Left lung (tissue), 14 donors: ENCODE data around the gene TMIE. TPM values are rescaled to one million over a fixed set of nuclear protein-coding genes. Genes with fewer than 3 reads are reported as not detected.

Source experiments
- ATAC-seq: fragments of 200-7000 bp; cut with Tn5 transposase; one replicate; pipeline ENCODE4 v1.9.1; 2020; ENCODE audit warnings: moderate library complexity
- DNase-seq, 4 donors: peaks; one replicate each; pipeline ENCODE4 v3.0.0-alpha.2; 2013 to 2020
- H3K27ac ChIP-seq, 2 donors: fragments of 200-600 bp; sonication (generic) in 1 of 2; one replicate each; pipeline versions ENCODE4 v1.5.0 to v1.8.0; 2020 to 2021
- H3K27me3 ChIP-seq, 2 donors: fragments of 200-600 bp; sonication (generic) in 1 of 2; one replicate each; pipeline versions ENCODE4 v1.5.0 to v1.8.0; 2020 to 2021
- H3K36me3 ChIP-seq, 2 donors: fragments of 200-600 bp; sonication (generic) in 1 of 2; one replicate each; pipeline versions ENCODE4 v1.5.0 to v1.8.0; 2020 to 2021
- H3K4me1 ChIP-seq, 2 donors: fragments of 200-600 bp; one replicate each; pipeline ENCODE4 v1.8.0; 2021
- H3K4me3 ChIP-seq, 2 donors: fragments of 200-600 bp; sonication (generic) in 1 of 2; one replicate each; pipeline versions ENCODE4 v1.5.0 to v1.8.0; 2020 to 2021; ENCODE audit warnings: mild to moderate bottlenecking in 1 of 2
- H3K9me3 ChIP-seq, 2 donors: fragments of 200-600 bp; sonication (generic) in 1 of 2; one replicate each; pipeline versions ENCODE4 v1.5.0 to v1.8.0; 2020 to 2021
- CTCF ChIP-seq, 2 donors: fragments of 200-600 bp; sonication (generic) in 1 of 2; IDR thresholded peaks; one replicate each; pipeline versions ENCODE4 v1.5.0 to v1.8.0; 2021; ENCODE audit warnings: antibody characterized with exemption in 2 of 2
- intact Hi-C, 2 donors: fragments of 100-400 bp; cut with DNase I; formaldehyde crosslinking; loops; one replicate each; pipeline versions ENCODE4 v1.11.2 to v1.14.2; 2022
- long read RNA-seq, 12 donors: library from polyadenylated mRNA in 2 of 12; unstranded in 2 of 12; transcript quantifications; one replicate each; pipeline ENCODE4 v2.0.0 and lab custom pipeline, GENCODE V29; 2019 to 2026
- polyA plus RNA-seq, 6 donors: library from polyadenylated mRNA; unstranded; fragments of 120-200 nt; gene quantifications; one replicate each; pipeline ENCODE4 v1.2.1, GENCODE V29; 2013; ENCODE audit not compliant: insufficient read length in 6 of 6
- total RNA-seq, 2 donors: library from RNA; stranded (reverse); fragmentation: NEBNext Ultra II Directional; extraction: Animal tissue kit (Norgen Biotek cat#: 25700); gene quantifications; one replicate each; pipeline ENCODE4 v1.2.1, GENCODE V29; 2021
- donor health status: DM: no; HTN: yes; CAD: no.
- donor health status: DM: no; HTN: no; CAD: no.

TMIE gene
- under 1 TPM in 1 of 2 donors, not detected in 1; 0.23 TPM for total RNA-seq
- polyA plus RNA-seq, result under 1 TPM; 0.37 to 0.82 (median 0.59) TPM
- long read RNA-seq, donor 1, result 0 reads
- long read RNA-seq, donor 2, result 0 reads
- long read RNA-seq, donor 3, partial matches to known transcripts, result 9 of 10 reads
- long read RNA-seq, donor 3, other reads (novel, unspliced or antisense), result 0 of 10 reads
- long read RNA-seq, donor 4, partial matches to known transcripts, result 0 of 1 reads
- long read RNA-seq, donor 4, other reads (novel, unspliced or antisense), result 1 of 1 reads
- long read RNA-seq, donor 5, result 0 reads
- long read RNA-seq, donor 6, partial matches to known transcripts, result 0 of 1 reads
- long read RNA-seq, donor 6, other reads (novel, unspliced or antisense), result 0 of 1 reads
- long read RNA-seq, donor 7, result 0 reads
- long read RNA-seq, donor 8, result 0 reads
- long read RNA-seq, donor 9, result 0 reads
- long read RNA-seq, donor 10, result 0 reads
- long read RNA-seq, donor 11, partial matches to known transcripts, result 0 of 2 reads
- long read RNA-seq, donor 11, other reads (novel, unspliced or antisense), result 0 of 2 reads
- long read RNA-seq, donor 12, result 0 reads

- Histone ChIP-seq H3K4me3 (peak within 1 kb of the TSS in 1 of 2 donors; percentile 16), H3K36me3 (no peaks in the 10 kb centered on the region), H3K27me3 (peaks cover 6 to 31% of the 10 kb centered on the region in 2 donors), H3K4me1 (peaks cover 8 to 36% of the 10 kb centered on the region in 2 donors), H3K27ac (no peak within 1 kb of the TSS), H3K9me3 (no peaks in the 10 kb centered on the region)
- ATAC-seq, result no peak
- TF ChIP-seq CTCF (IDR thresholded peaks at IDR 0.05), result no peak
- intact Hi-C loops, result no loop called here
- peak in 1 of 4 donors; percentile 78 for DNase-seq
Observed at GRCh38 chr3:46701181-46701939, at the start of gene TMIE. Gene TMIE (plus strand): TSS chr3:46701392. CDS start chr3:46701488, 96 bp downstream.

GRCh38 chr3:46655271-46655670 lies 45.9 kb upstream of the TMIE start:
- no peak for TF ChIP-seq CTCF (IDR thresholded peaks at IDR 0.05)
- Histone ChIP-seq H3K27me3 (no peaks in the 10 kb centered on the region), H3K4me3 (no peak overlapping the region), H3K4me1 (no peaks in the 10 kb centered on the region), H3K36me3 (no peaks in the 10 kb centered on the region), H3K27ac (no peak overlapping the region), H3K9me3 (peaks cover 5 to 11% of the 10 kb centered on the region in 2 donors)
- no peak for ATAC-seq
- intact Hi-C loops, result no loop called here
- no peak for DNase-seq

- TF ChIP-seq CTCF (IDR thresholded peaks at IDR 0.05), result no peak
- intact Hi-C loops, result no loop called here
- H3K36me3 ChIP-seq, result no peaks in the 10 kb centered on the region
- DNase-seq (no peak), ATAC-seq (no peak)
- H3K9me3 ChIP-seq, result peaks cover 3 to 7% of the 10 kb centered on the region in 2 donors
- no peak overlapping the region for H3K27ac ChIP-seq
- no peaks in the 10 kb centered on the region for H3K4me1 ChIP-seq
- H3K27me3 ChIP-seq, result no peaks in the 10 kb centered on the region
- no peak overlapping the region for H3K4me3 ChIP-seq
Observed at GRCh38 chr3:46656778-46657556, 44.2 kb upstream of the TMIE start.

- no peak overlapping the region for H3K4me3 ChIP-seq
- H3K27ac ChIP-seq, result no peak overlapping the region
- ATAC-seq (no peak), DNase-seq (peak in 1 of 4 donors; percentile 34)
- H3K9me3 ChIP-seq, result no peaks in the 10 kb centered on the region
- TF ChIP-seq CTCF (IDR thresholded peaks at IDR 0.05), result no peak
- H3K4me1 ChIP-seq, result peaks cover 0 to 5% of the 10 kb centered on the region in 2 donors
- no peaks in the 10 kb centered on the region for H3K36me3 ChIP-seq
- no peaks in the 10 kb centered on the region for H3K27me3 ChIP-seq
- intact Hi-C loops, result no loop called here
Observed at GRCh38 chr3:46659285-46659684, 41.9 kb upstream of the TMIE start.
